ENCODE results near the gene PCNX1. TPM values are rescaled to one million over a fixed set of nuclear protein-coding genes. Genes with fewer than 3 reads are reported as not detected.
"Not testable (repeated sequence)": the region's sequence is repeated elsewhere in the genome, so short reads cannot be mapped to it uniquely, and the experiment has no call there.

PCNX1 gene
- total RNA-seq (100 to 1,000 TPM in 1 of 2 donors, 10 to 100 TPM in 1; 55.9 to 103 TPM), polyA plus RNA-seq (10 to 100 TPM in 1 of 2 donors, 1 to 10 TPM in 1; 5.2 to 20.0 TPM)
- long read RNA-seq, donor 1, partial matches to known transcripts, result 6 of 6 reads
- long read RNA-seq, donor 1, other reads (novel, unspliced or antisense), result 0 of 6 reads
- long read RNA-seq, donor 2, result 0 reads
- long read RNA-seq, donor 3, partial matches to known transcripts, result 7 of 7 reads
- long read RNA-seq, donor 3, other reads (novel, unspliced or antisense), result 0 of 7 reads
- long read RNA-seq, donor 4, result 0 reads
- long read RNA-seq, donor 5, partial matches to known transcripts, result 0 of 1 reads
- long read RNA-seq, donor 5, other reads (novel, unspliced or antisense), result 0 of 1 reads

DNA sequence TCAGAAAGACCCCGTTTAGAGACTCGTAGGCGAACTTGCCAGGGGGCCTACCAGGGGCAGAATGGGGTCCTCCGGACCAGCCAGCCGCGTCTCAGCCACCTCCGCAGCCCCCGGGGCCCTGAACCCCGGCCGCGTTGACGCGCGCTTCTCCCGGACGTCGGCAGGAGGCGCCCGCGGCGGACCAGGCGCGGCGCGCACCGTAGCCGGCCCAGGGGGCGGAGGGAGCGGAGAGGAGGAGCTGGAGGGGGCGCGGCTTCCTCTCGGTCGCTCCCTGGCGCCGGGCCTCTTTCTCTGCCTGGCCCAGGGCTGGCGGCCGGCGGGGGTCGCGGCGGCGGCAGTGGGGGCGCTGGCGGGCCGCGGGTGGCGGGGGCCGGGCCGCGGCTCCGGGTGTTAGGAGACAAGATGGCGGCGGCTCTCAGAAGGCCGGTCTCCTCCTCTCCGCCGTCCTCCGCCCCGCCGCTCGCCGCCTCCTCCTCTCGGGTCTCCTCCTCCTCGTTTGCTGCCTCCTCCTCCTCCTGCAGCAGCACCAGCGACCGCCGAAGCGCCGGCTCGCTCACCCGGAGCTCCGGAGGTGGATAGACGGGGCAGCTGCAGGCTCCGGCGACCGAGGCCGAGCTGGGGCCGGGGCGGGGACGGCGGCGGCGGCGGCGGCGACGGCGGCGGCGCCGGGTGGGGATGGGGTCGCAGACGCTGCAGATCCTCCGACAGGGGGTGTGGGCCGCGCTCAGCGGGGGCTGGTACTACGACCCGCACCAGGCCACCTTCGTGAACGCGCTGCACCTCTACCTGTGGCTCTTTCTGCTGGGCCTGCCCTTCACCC, at the start of gene PCNX1:
TSS of gene PCNX1 (plus strand) at position 284 of the 820 bp plus-strand sequence. CDS start at position 676, 392 bp downstream.
- Histone ChIP-seq H3K9me3 (ENCODE audit: control insufficient read depth in 4 of 4, insufficient read depth in 3 of 4, low read length in 3 of 4) (no peaks in the 10 kb centered on the region), H3K4me3 (peak within 1 kb of the TSS; percentile 70), H3K27ac (ENCODE audit: low read depth in 1 of 2, low read length in 1 of 2) (peak within 1 kb of the TSS; percentile 93), H3K9ac (ENCODE audit: insufficient read depth in 1 of 2, low read length in 2 of 2) (peak within 1 kb of the TSS; percentile 58 to 77), H3K27me3 (ENCODE audit: control insufficient read depth in 3 of 3, insufficient read depth in 3 of 3, low read length in 2 of 3) (no peaks in the 10 kb centered on the region), H3K4me1 (ENCODE audit: control insufficient read depth in 5 of 5, insufficient read depth in 5 of 5, low read length in 5 of 5) (peaks cover 5 to 37% (median 13%) of the 10 kb centered on the region in 5 donors), H3K36me3 (ENCODE audit: control insufficient read depth in 4 of 4, insufficient read depth in 4 of 4, low read length in 4 of 4) (no peaks in the 10 kb centered on the region)
- 0% methylated on average over 55 to 101 of the region's 101 CpGs for WGBS, 2 donors
- TF ChIP-seq, protein P1, sequence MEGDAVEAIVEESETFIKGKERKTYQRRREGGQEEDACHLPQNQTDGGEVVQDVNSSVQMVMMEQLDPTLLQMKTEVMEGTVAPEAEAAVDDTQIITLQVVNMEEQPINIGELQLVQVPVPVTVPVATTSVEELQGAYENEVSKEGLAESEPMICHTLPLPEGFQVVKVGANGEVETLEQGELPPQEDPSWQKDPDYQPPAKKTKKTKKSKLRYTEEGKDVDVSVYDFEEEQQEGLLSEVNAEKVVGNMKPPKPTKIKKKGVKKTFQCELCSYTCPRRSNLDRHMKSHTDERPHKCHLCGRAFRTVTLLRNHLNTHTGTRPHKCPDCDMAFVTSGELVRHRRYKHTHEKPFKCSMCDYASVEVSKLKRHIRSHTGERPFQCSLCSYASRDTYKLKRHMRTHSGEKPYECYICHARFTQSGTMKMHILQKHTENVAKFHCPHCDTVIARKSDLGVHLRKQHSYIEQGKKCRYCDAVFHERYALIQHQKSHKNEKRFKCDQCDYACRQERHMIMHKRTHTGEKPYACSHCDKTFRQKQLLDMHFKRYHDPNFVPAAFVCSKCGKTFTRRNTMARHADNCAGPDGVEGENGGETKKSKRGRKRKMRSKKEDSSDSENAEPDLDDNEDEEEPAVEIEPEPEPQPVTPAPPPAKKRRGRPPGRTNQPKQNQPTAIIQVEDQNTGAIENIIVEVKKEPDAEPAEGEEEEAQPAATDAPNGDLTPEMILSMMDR (IDR thresholded peaks at IDR 0.05; ENCODE audit: control extremely low read depth, extremely low read depth), result peak; percentile 78
- ATAC-seq (ENCODE audit: insufficient read depth, low FRiP score) (peak; percentile 87), DNase-seq (peak; percentile 91 to 95 (median 94))

DNA sequence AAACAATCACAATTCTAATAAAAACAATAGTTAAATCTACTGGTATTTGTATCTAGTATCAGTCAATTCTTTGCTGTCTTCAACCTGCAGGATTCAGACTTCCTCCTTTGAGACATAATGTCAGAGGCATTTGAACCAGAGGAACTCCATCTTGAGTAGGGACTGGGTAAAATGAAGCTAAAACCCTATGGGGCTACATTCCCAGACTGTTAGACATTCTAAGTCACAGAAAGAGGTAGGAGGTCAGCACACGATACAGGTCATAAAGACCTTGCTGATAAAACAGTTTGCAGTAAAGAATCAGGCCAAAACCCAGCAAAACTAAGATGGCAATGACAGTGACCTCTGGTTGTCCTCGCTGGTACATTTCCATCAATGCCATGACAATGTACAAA, 49.8 kb upstream of the PCNX1 start:
- Histone ChIP-seq H3K36me3 (ENCODE audit: control insufficient read depth in 4 of 4, insufficient read depth in 4 of 4, low read length in 4 of 4) (no peaks in the 10 kb centered on the region), H3K27ac (ENCODE audit: low read depth in 1 of 2, low read length in 1 of 2) (no peak overlapping the region), H3K9ac (ENCODE audit: insufficient read depth in 1 of 2, low read length in 2 of 2) (no peak overlapping the region), H3K4me3 (no peak overlapping the region), H3K9me3 (ENCODE audit: control insufficient read depth in 4 of 4, insufficient read depth in 3 of 4, low read length in 3 of 4) (no peaks in the 10 kb centered on the region), H3K27me3 (ENCODE audit: control insufficient read depth in 3 of 3, insufficient read depth in 3 of 3, low read length in 2 of 3) (no peaks in the 10 kb centered on the region), H3K4me1 (ENCODE audit: control insufficient read depth in 5 of 5, insufficient read depth in 5 of 5, low read length in 5 of 5) (no peaks in the 10 kb centered on the region)
- no peak for ATAC-seq (ENCODE audit: insufficient read depth, low FRiP score)
- DNase-seq, result no peak
- TF ChIP-seq, protein P1 (IDR thresholded peaks at IDR 0.05; ENCODE audit: control extremely low read depth, extremely low read depth), result no peak
- 96 to 98% methylated on average over 2 of the region's 2 CpGs for WGBS, 2 donors

DNA sequence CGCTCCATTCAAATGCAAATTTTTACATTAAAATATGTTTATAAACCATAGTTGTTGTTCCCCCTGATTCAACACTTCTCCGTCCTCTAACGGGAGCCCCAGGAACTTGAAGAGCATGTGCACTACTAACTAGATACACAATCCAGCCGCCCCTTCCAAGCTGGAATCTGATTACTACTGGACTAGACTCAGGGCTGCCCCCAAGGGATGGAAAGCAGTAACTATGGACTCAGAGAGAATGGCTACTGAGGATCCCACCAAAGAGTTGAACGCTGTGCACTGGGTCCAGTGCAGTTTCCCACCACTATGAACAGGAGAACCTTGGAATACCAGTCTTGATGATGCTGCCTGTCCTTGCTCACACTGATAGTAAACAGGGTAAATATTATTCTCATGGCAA, 48.6 kb upstream of the PCNX1 start:
- ATAC-seq (ENCODE audit: insufficient read depth, low FRiP score) (no peak), DNase-seq (no peak)
- no peaks in the 10 kb centered on the region for H3K9me3 ChIP-seq (ENCODE audit: control insufficient read depth in 4 of 4, insufficient read depth in 3 of 4, low read length in 3 of 4)
- no peaks in the 10 kb centered on the region for H3K27me3 ChIP-seq (ENCODE audit: control insufficient read depth in 3 of 3, insufficient read depth in 3 of 3, low read length in 2 of 3)
- H3K9ac ChIP-seq (ENCODE audit: insufficient read depth in 1 of 2, low read length in 2 of 2), result no peak overlapping the region
- H3K27ac ChIP-seq (ENCODE audit: low read depth in 1 of 2, low read length in 1 of 2), result no peak overlapping the region
- H3K4me1 ChIP-seq (ENCODE audit: control insufficient read depth in 5 of 5, insufficient read depth in 5 of 5, low read length in 5 of 5), result no peaks in the 10 kb centered on the region
- 82 to 90% methylated on average over 5 of the region's 5 CpGs for WGBS, 2 donors
- no peaks in the 10 kb centered on the region for H3K36me3 ChIP-seq (ENCODE audit: control insufficient read depth in 4 of 4, insufficient read depth in 4 of 4, low read length in 4 of 4)
- H3K4me3 ChIP-seq, result no peak overlapping the region
- TF ChIP-seq, protein P1 (IDR thresholded peaks at IDR 0.05; ENCODE audit: control extremely low read depth, extremely low read depth), result no peak

DNA sequence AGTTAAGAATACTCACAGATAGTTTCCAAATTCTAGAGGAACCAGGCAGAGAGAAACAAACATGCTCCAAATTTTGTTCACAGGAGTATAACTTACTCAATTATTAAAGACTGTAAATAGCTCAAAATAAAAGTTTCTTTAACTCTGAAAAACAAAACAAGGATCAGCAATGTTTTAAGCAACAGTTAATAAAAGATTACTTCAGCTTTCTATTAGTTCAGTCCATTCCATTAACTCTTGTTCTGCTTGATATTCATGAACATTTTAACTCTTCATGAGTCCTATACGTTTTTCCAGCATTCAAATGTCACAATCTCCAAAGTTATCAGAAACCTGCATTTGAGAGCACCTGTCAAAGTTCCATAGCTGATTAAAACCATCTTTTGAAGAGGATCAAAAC, 40.3 kb upstream of the PCNX1 start:
- not testable (repeated sequence) for H3K4me1 ChIP-seq (ENCODE audit: control insufficient read depth in 5 of 5, insufficient read depth in 5 of 5, low read length in 5 of 5); H3K27ac ChIP-seq (ENCODE audit: low read depth in 1 of 2, low read length in 1 of 2); H3K9ac ChIP-seq (ENCODE audit: insufficient read depth in 1 of 2, low read length in 2 of 2); DNase-seq; ATAC-seq (ENCODE audit: insufficient read depth, low FRiP score); H3K36me3 ChIP-seq (ENCODE audit: control insufficient read depth in 4 of 4, insufficient read depth in 4 of 4, low read length in 4 of 4); H3K27me3 ChIP-seq (ENCODE audit: control insufficient read depth in 3 of 3, insufficient read depth in 3 of 3, low read length in 2 of 3); H3K4me3 ChIP-seq
- WGBS, 2 donors, result 70 to 88% methylated on average over 1 of the region's 1 CpG
- H3K9me3 ChIP-seq (ENCODE audit: control insufficient read depth in 4 of 4, insufficient read depth in 3 of 4, low read length in 3 of 4), result peaks cover 0 to 12% (median 9%) of the 10 kb centered on the region in 4 donors
